HTERT RPE-1 (cell line): Measurements from ENCODE around the gene CCDC6.
"Not testable (repeated sequence)": the region's sequence is repeated elsewhere in the genome, so short reads cannot be mapped to it uniquely, and the experiment has no call there.

ENCODE experiments used
- in situ Hi-C: fragments of 300-500 bp; cut with MboI; formaldehyde crosslinking; loops from 4 replicates; pipeline ENCODE4 v1.14.3; 2020; ENCODE audit warnings: low sequenced_read_pairs

The CCDC6 gene

GRCh38 chr10:59881640-59882039 lies 24.7 kb downstream of the CCDC6 start:
- in situ Hi-C loops: no loop called here

GRCh38 chr10:59880971-59881510 lies 25.3 kb downstream of the CCDC6 start:
- in situ Hi-C loops: no loop called here

DNA sequence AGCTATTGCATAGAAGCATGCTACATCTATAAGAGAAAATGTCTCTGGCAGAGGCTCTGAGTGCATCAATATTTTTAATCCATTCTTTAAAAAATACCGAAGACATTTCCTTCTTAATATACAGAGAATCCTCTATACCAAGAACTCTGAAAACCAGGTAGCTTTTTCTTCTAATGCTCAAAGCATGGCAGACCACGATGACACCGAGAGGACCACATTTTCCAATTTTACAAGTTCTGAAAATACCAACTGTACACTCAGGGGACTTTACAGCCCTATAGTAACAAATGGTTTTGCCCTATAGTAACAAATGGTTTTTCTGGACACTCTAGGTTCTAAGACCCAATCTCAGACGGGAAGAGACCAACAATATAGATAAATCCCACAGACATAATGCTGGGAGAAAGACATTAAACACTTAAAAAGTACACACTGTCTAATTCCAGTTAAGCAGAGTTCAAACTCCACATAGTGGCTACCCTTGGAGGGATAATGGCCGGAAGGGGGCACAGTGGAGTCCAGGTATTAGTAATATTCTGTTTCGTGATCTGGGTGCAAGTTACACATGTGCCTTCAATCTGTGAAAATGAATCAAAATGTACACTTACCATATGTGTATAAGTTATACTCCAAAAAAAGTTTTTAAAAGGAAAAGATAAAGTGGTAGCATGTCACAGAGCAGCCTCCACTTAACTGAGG lies 26.2 kb downstream of the CCDC6 start:
- in situ Hi-C loops: no loop called here

GRCh38 chr10:59879363-59879913 lies 26.9 kb downstream of the CCDC6 start:
- in situ Hi-C loops: no loop called here

DNA sequence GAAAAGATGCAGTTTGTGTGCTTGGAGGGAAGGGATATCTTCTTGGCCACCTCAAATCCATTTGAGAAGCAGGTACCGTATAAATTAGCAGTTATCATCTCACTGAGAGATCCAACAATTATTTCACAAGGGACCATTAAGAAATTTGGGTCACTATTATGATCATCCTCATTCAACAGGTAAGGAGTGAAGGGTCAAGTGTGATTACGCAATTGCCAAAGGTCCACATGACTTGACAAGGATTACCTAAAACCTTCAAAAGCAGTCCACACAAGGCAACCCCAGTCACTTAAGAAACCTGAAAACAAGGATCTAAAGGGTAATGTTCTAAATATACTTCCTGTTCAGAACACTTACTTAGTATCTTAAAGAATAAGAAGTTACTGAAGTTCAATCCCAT lies 27.4 kb downstream of the CCDC6 start:
- in situ Hi-C loops: no loop called here

DNA sequence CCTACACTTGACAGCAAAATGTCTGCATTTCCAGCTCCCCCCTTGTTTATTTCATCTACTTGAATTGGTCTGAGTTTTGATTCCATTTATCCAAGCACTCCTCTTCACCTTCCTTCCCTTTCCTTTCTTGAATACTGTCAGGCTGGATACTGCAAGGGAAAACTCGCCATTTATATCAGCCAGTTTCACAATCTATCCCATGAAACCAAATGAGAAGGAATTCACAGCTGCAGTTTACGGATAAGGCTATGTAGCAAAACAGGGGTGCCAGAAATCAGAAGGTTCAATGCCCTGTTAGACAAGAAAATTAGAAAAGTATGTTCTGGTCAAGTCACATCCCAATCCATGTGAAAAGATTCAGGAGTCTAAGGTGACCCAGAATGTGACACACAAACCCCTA lies 28.1 kb downstream of the CCDC6 start:
- in situ Hi-C loops: no loop called here

- in situ Hi-C loops: no loop called here
Observed at GRCh38 chr10:59877191-59877671, 29.1 kb downstream of the CCDC6 start.

- in situ Hi-C loops: no loop called here
Observed at GRCh38 chr10:59876695-59877094, 29.7 kb downstream of the CCDC6 start.

DNA sequence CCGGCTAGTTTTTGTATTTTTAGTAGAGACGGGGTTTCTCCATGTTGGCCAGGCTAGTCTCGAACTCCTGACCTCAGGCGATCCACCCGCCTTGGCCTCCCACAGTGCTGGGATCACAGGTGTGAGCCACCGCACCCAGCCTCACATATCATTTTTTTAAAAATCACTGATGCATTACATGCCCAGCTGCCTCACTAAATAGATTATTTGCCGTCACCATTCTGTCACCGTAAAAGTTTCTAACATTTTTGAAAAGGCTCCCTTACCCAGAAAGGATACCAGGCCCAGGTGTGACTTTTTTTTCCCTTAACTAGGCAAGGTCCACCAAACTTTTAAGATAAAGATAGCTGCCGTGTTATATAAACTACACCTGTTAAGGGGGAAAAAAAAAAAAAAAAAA lies 30.1 kb downstream of the CCDC6 start:
- in situ Hi-C loops: not testable (repeated sequence)

- in situ Hi-C loops: no loop called here
Observed at GRCh38 chr10:59873896-59874295, 32.5 kb downstream of the CCDC6 start.

GRCh38 chr10:59872892-59873463 lies 33.4 kb downstream of the CCDC6 start:
- in situ Hi-C loops: no loop called here

GRCh38 chr10:59870152-59870551 lies 36.2 kb downstream of the CCDC6 start:
- in situ Hi-C loops: no loop called here

GRCh38 chr10:59869594-59869940 lies 36.8 kb downstream of the CCDC6 start:
- in situ Hi-C loops: no loop called here

DNA sequence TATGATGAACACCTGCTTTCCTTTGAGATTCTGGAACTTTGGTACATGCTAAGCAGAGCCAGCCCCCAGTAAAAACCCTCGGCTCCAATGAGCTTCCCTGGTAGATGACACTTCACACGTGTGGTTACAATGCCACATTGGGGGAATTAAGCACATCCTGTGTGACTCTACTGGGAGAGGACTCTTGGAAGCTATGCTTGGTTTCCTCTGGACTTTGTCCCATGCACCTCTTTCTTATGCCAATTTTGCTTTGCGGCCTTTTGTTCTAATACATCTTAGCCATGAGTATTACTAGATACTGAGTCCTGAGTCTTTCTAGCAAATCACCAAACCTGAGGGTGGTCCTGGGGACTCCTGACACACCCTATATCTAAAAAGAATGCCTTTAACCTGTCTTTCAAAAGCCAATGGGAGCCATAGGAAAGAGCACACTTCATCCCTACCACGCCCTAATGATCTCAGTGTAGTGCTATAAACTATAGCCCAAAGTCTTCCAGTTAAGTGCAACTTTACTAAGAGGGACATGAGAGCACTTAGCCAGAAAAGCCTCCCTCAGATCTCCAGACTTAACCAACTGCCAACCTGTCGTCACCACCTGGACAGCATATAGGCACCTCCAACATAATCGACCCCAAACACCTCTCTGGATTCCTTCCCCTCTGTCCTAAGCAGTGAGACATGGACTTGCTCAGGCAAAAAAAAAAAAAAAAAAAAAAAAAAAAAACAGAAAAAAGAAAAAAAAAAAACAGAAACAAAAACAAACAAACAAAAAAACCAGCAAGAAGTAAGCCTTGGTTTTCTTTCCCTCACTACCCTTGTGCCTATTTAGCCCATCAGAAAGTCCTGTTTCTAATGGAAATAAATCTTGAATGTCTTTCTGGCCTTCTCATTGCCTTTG lies 37.4 kb downstream of the CCDC6 start:
- in situ Hi-C loops: no loop called here

DNA sequence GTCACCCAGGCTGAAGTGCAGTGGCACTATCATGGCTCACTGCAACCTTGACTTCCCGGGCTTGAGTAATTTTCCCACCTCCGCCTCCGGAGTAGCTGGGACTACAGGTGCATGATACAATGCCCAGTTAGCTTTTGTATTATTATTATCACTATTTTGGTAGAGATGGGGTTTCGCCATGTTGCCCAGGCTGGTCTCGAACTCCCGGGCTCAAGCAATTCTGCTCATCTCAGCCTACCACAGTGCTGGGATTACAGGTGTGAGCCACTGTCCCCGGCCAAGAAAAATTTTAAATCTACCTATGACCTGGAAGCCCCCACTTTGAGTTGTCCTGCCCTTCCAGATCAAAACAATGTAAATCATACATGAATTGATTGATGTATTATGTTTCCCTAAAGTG lies 38.8 kb downstream of the CCDC6 start:
- in situ Hi-C loops: no loop called here

GRCh38 chr10:59865101-59865500 lies 41.3 kb downstream of the CCDC6 start:
- in situ Hi-C loops: no loop called here

DNA sequence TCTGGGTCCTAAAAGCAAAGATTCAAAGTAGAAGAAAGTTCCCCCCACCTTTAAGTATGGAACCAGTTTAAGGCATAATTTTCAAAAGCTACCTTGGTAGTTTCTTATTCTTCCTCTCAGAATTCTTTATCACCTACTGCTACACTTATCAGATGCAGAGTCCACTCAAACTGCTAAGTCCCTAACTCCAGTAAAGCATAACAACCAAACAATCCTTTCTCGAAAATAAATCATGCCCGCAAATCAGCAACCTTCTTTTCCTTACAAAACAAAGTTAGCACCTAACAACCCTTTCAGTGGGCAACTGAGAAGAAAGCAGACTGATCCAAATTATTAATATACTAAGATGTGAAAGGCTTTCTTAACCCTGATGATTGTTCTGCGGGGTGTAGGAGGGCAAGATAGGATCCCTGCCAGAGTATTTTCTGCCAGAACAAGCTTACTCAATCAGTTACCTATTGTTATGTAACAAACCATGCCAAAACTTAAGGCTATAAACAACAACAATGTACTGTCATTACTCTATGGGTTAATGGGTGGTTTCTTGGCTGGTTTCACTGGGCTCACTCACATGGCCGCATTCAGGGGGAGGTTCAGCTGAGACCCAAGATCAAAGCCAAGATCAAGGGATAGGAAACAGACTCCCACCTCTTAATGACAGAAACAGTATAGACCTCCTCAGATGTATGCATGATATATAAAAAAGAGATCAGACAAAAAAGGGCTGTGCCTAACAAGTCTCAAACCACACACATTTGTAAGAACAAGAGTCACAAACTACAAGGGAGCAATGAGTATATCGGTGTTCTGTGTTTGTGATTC lies 42.0 kb downstream of the CCDC6 start:
- in situ Hi-C loops: no loop called here

DNA sequence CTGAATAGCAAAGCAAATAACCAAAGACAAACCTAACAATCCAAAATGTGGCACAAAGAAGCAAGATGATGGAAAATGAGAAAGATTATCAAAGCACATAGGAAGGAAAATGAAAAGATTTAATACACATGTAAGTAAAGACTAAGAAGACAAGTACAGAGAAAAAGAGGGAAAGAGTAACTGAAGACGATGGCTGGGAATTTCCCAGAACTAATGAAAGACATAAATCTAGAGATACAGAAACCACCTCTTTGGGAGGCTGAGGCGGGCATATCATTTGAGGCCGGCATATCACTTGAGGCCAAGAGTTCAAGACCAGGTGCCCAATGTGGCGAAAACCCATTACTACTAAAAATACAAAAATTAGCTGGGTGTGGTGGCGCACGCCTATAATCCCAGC lies 46.8 kb downstream of the CCDC6 start:
- in situ Hi-C loops: no loop called here

- in situ Hi-C loops: no loop called here
Observed at GRCh38 chr10:59857921-59858320, 48.4 kb downstream of the CCDC6 start.

- in situ Hi-C loops: no loop called here
Observed at GRCh38 chr10:59857049-59857448, 49.3 kb downstream of the CCDC6 start.
